OCI-LY7 (cell line): ENCODE measurements around the gene NAA38. TPM values are rescaled to one million over a fixed set of nuclear protein-coding genes. Genes with fewer than 3 reads are reported as not detected.

Experiments
- BruUV-seq: library from RNA; stranded (reverse); fragments of 400-500 nt; replicated peaks from 2 replicates; lab custom pipeline; 2021; lab: Mats Ljungman, UMichigan
- CTCF ChIA-PET: fragments of 300-600 bp; sonication (Branson Sonifier 250); formaldehyde crosslinking; loops from one replicate; lab custom pipeline; 2022; ENCODE audit warnings: antibody characterized with exemption; ENCODE audit not compliant: unreplicated experiment; lab: Charles Lee
- POLR2A ChIA-PET: fragments of 300-600 bp; sonication (Branson Sonifier 250); formaldehyde crosslinking; loops from one replicate; lab custom pipeline; 2022; ENCODE audit warnings: antibody characterized with exemption; lab: Charles Lee
- DNase-seq: peaks from one replicate; pipeline ENCODE4 v3.0.0-alpha.2; 2015; ENCODE audit warnings: low spot score
- H2AFZ ChIP-seq: fragments of 200-600 bp; sonication (generic), shearing (Covaris generic); 2 replicates; pipeline ENCODE4 v1.6.1; 2014; ENCODE audit warnings: mild to moderate bottlenecking, antibody characterized with exemption, low read length, moderate library complexity
- H3K27ac ChIP-seq: fragments of 200-600 bp; sonication (generic); 2 replicates; pipeline ENCODE4 v1.5.1; 2014; ENCODE audit warnings: mixed run types, low read depth, mild to moderate bottlenecking, moderate library complexity, low read length, inconsistent platforms; ENCODE audit not compliant: poor library complexity, severe bottlenecking
- H3K36me3 ChIP-seq: fragments of 200-600 bp; sonication (generic); 2 replicates; pipeline ENCODE4 v1.6.1; 2014; ENCODE audit warnings: mild to moderate bottlenecking, antibody characterized with exemption, low read length, moderate library complexity, mixed read lengths; ENCODE audit not compliant: insufficient read depth
- H3K4me1 ChIP-seq: fragments of 200-600 bp; sonication (generic); 2 replicates; pipeline ENCODE4 v1.5.1; 2014; ENCODE audit warnings: mild to moderate bottlenecking, low read length; ENCODE audit not compliant: insufficient read depth, poor library complexity, severe bottlenecking
- H3K4me2 ChIP-seq: fragments of 200-600 bp; sonication (generic); 2 replicates; pipeline ENCODE4 v1.6.1; 2014; ENCODE audit warnings: mild to moderate bottlenecking, low read length
- H3K4me3 ChIP-seq: fragments of 200-600 bp; sonication (generic); 2 replicates; pipeline ENCODE4 v1.5.1; 2014; ENCODE audit warnings: mild to moderate bottlenecking, low read depth, low read length; ENCODE audit not compliant: poor library complexity, severe bottlenecking
- H3K79me2 ChIP-seq: fragments of 200-600 bp; sonication (generic); 2 replicates; pipeline ENCODE4 v1.6.1; 2016; ENCODE audit warnings: low read depth, mild to moderate bottlenecking, low read length, moderate library complexity, mixed read lengths; ENCODE audit not compliant: insufficient read depth
- H3K9me2 ChIP-seq: fragments of 200-600 bp; sonication (generic); 2 replicates; pipeline ENCODE4 v1.6.1; 2016; ENCODE audit warnings: mild to moderate bottlenecking, low read length, mixed read lengths; ENCODE audit not compliant: insufficient read depth
- H3K9me3 ChIP-seq: fragments of 200-600 bp; sonication (generic); 2 replicates; pipeline ENCODE4 v1.6.1; 2014; ENCODE audit warnings: mild to moderate bottlenecking, mixed run types, low read length, mixed read lengths
- H4K20me1 ChIP-seq: fragments of 200-600 bp; sonication (generic); 2 replicates; pipeline ENCODE4 v1.6.1; 2014; ENCODE audit warnings: mild to moderate bottlenecking, antibody characterized with exemption, low read length, moderate library complexity, mixed read lengths; ENCODE audit not compliant: insufficient read depth
- EZH2phosphoT487 ChIP-seq: fragments of 200-600 bp; sonication (generic); IDR thresholded peaks from 2 replicates; pipeline ENCODE4 v1.6.1; 2018; ENCODE audit warnings: low read depth, borderline replicate concordance, mild to moderate bottlenecking, mixed run types, antibody characterized with exemption, low read length, moderate library complexity, mixed read lengths
- intact Hi-C: fragments of 100-400 bp; cut with micrococcal nuclease; formaldehyde crosslinking; loops from one replicate; pipeline ENCODE4 v1.10.0; 2022; ENCODE audit not compliant: unreplicated experiment
- total RNA-seq, 2 experiments: library from RNA; depleted of rRNA in 1 of 2; stranded (reverse); fragments of >200 nt in 1 of 2; shearing (Covaris generic) in 1 of 2; gene quantifications; 2 replicates each; pipeline ENCODE4 v1.2.3, GENCODE V29; 2014 to 2022
- TF ChIP-seq, protein P1 (sequence below): fragments of 200-600 bp; sonication (generic); conservative IDR thresholded peaks from 2 replicates; pipeline ENCODE4 v1.5.1; 2014; ENCODE audit warnings: mild to moderate bottlenecking, antibody characterized with exemption, low read length, moderate library complexity, mixed read lengths

The NAA38 gene
- total RNA-seq, 2 experiments from 2014 or later = 149 to 168 TPM

- no peak overlapping the region for H3K4me3 ChIP-seq
- no peak overlapping the region for H3K4me2 ChIP-seq
- no peaks in the 10 kb centered on the region for H3K36me3 ChIP-seq
- TF ChIP-seq EZH2phosphoT487 = no peak
- TF ChIP-seq, protein P1, sequence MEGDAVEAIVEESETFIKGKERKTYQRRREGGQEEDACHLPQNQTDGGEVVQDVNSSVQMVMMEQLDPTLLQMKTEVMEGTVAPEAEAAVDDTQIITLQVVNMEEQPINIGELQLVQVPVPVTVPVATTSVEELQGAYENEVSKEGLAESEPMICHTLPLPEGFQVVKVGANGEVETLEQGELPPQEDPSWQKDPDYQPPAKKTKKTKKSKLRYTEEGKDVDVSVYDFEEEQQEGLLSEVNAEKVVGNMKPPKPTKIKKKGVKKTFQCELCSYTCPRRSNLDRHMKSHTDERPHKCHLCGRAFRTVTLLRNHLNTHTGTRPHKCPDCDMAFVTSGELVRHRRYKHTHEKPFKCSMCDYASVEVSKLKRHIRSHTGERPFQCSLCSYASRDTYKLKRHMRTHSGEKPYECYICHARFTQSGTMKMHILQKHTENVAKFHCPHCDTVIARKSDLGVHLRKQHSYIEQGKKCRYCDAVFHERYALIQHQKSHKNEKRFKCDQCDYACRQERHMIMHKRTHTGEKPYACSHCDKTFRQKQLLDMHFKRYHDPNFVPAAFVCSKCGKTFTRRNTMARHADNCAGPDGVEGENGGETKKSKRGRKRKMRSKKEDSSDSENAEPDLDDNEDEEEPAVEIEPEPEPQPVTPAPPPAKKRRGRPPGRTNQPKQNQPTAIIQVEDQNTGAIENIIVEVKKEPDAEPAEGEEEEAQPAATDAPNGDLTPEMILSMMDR = no peak
- peaks cover 12% of the 10 kb centered on the region for H3K4me1 ChIP-seq
- no peak overlapping the region for H2AFZ ChIP-seq
- no peaks in the 10 kb centered on the region for H3K9me3 ChIP-seq
- H3K9me2 ChIP-seq = no peaks in the 10 kb centered on the region
- H4K20me1 ChIP-seq = no peaks in the 10 kb centered on the region
- ChIA-PET CTCF (no interaction called here), POLR2A (no interaction called here)
- DNase-seq = no peak
- H3K27ac ChIP-seq = no peak overlapping the region
- no peaks in the 10 kb centered on the region for H3K79me2 ChIP-seq
- intact Hi-C loops = loop anchor here (10.0 kb wide), 1 partner anchor 324 kb away; the partner anchor contains the start of gene PER1
- no TSS peak for BruUV-seq
These were observed 26.1 kb downstream of the NAA38 start for GRCh38 chr17:7831233-7831632.

DNA sequence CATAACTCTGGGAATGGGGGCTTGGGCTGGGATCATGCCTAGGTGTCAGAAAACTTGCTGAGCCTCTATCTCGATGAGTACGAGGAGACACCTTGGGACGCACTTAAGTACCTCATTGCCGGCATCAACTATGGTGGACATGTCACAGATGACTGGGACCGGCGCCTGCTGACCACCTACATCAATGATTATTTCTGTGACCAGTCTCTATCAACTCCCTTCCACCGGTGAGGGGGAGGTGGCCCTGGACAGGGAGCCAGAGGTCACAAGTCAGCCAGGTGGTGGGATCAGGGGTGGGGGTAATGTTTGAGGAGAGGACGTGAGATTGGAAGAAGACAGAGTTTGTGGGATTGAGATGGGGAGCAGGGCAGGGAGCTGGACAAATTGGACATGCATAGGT is 26.7 kb downstream of the NAA38 start:
- H3K79me2 ChIP-seq = no peaks in the 10 kb centered on the region
- TF ChIP-seq, protein P1 = no peak
- no peaks in the 10 kb centered on the region for H4K20me1 ChIP-seq
- H3K36me3 ChIP-seq = no peaks in the 10 kb centered on the region
- DNase-seq = no peak
- POLR2A ChIA-PET = no interaction called here
- H3K4me2 ChIP-seq = no peak overlapping the region
- H3K4me1 ChIP-seq = peaks cover 12% of the 10 kb centered on the region
- no peaks in the 10 kb centered on the region for H3K9me3 ChIP-seq
- no peak overlapping the region for H3K27ac ChIP-seq
- H3K9me2 ChIP-seq = no peaks in the 10 kb centered on the region
- H3K4me3 ChIP-seq = no peak overlapping the region
- CTCF ChIA-PET = no interaction called here
- H2AFZ ChIP-seq = no peak overlapping the region
- no TSS peak for BruUV-seq
- intact Hi-C loops = loop anchor here (10.0 kb wide), 1 partner anchor 324 kb away; the partner anchor contains the start of gene PER1

- BruUV-seq = no TSS peak
- POLR2A ChIA-PET = interaction anchor here (0.6 to 1.3 kb wide), 2 partner anchors 32 to 94 kb away, joined by 3 read pairs; partner anchors contain the start of gene NAA38
- intact Hi-C loops = loop anchor here (10.0 kb wide), 1 partner anchor 219 kb away; no protein-coding TSS in a partner anchor
These were observed 32.0 kb downstream of the NAA38 start for GRCh38 chr17:7825206-7825990.

More at GRCh38 chr17:7825206-7825990, 32.0 kb downstream of the NAA38 start:
- Histone ChIP-seq H3K27ac (no peak overlapping the region), H3K9me2 (no peaks in the 10 kb centered on the region), H4K20me1 (no peaks in the 10 kb centered on the region), H3K4me1 (no peaks in the 10 kb centered on the region), H3K4me2 (no peak overlapping the region), H3K4me3 (no peak overlapping the region), H3K36me3 (no peaks in the 10 kb centered on the region), H3K79me2 (no peaks in the 10 kb centered on the region), H2AFZ (no peak overlapping the region), H3K9me3 (no peaks in the 10 kb centered on the region)
- no peak for DNase-seq
- TF ChIP-seq, protein P1 = peak; percentile 33; the same call in 1 of the 2 replicates
- no peak for TF ChIP-seq EZH2phosphoT487
- CTCF ChIA-PET = no interaction called here
